22Rv1 (cell line): ENCODE results near the gene ZNF219.

ENCODE experiments used
- CTCF ChIP-seq: fragments of 450-650 bp; IDR thresholded peaks from 2 replicates; pipeline ENCODE4 v1.5.1; 2017; ENCODE audit warnings: mild to moderate bottlenecking
- ZFX ChIP-seq: fragments of 450-650 bp; IDR thresholded peaks from 2 replicates; pipeline ENCODE4 v1.6.1; 2017; ENCODE audit warnings: antibody characterized with exemption, borderline replicate concordance

GRCh38 chr14:21074398-21075272 lies 23.8 kb downstream of the ZNF219 start:
- TF ChIP-seq CTCF (no peak), ZFX (no peak)
